HEK293 (cell line): ENCODE results near the gene AP5Z1.

Experiments
- EGR2 ChIP-seq: fragments of 450-650 bp; formaldehyde crosslinking; IDR thresholded peaks from 2 replicates; pipeline ENCODE4 v1.5.1; 2016; ENCODE audit warnings: low read depth, missing biosample characterization, missing genetic modification characterization
- ZBTB7A ChIP-seq: fragments of 450-650 bp; formaldehyde crosslinking; IDR thresholded peaks from 2 replicates; pipeline ENCODE4 v1.5.1; 2016; ENCODE audit warnings: low read depth, missing biosample characterization, missing genetic modification characterization
- ZNF274 ChIP-seq, 2 experiments: fragments of 200-500 bp in 1 of 2; fragments of 450-650 bp in 1 of 2; sonication (Bioruptor generic) in 1 of 2; formaldehyde crosslinking in 1 of 2; IDR thresholded peaks; 2 replicates each; pipeline versions ENCODE4 v1.5.1 to v1.6.1; 2014 to 2016; ENCODE audit warnings: borderline replicate concordance in 1 of 2, inconsistent platforms in 1 of 2, low read length in 1 of 2, missing biosample characterization in 1 of 2, missing genetic modification characterization in 1 of 2
- ZNF302 ChIP-seq: fragments of 450-650 bp; formaldehyde crosslinking; IDR thresholded peaks from 2 replicates; pipeline ENCODE4 v1.5.1; 2016; ENCODE audit warnings: missing biosample characterization, missing genetic modification characterization, low read depth
- ZNF324 ChIP-seq: fragments of 450-650 bp; formaldehyde crosslinking; IDR thresholded peaks from 2 replicates; pipeline ENCODE4 v1.5.1; 2016; ENCODE audit warnings: missing biosample characterization, missing genetic modification characterization
- ZNF777 ChIP-seq: fragments of 450-650 bp; formaldehyde crosslinking; IDR thresholded peaks from 2 replicates; pipeline ENCODE4 v1.5.1; 2017; ENCODE audit warnings: missing biosample characterization, missing genetic modification characterization, borderline replicate concordance
- TF ChIP-seq, protein P1 (sequence below): fragments of 450-650 bp; formaldehyde crosslinking; IDR thresholded peaks from 2 replicates; pipeline ENCODE4 v1.5.1; 2016; ENCODE audit warnings: missing biosample characterization, missing genetic modification characterization
- TF ChIP-seq, protein P2 (sequence below): fragments of 450-650 bp; formaldehyde crosslinking; IDR thresholded peaks from 2 replicates; pipeline ENCODE4 v1.5.1; 2016; ENCODE audit warnings: missing biosample characterization, missing genetic modification characterization

DNA sequence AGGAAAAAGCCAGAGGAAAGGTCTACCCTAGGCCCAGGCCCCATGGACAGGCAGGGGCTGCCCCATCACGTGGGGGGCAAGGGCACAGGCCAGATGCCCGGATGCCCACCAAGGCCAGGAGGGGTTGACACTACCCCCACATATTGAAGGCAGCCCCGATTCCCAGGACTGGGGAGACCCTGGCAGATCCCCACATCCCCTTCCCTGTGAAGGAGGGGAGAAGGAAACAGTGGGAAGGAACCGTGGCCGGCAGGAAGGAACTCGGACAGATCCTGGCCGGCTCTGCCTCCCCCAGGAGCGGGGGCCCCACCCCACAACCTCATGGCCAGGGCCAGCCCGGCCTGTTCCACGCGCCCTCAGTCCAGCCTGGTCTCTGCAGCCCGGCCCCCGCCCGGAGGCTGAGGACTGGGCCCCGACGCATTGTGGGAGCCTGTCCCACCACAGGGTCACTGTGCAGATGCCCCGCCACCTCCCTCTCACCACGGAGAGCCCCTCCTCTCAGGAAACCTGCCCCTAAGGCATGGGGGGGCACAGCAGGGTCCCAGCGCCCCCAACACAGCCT, 45.1 kb downstream of the AP5Z1 start:
- TF ChIP-seq EGR2 (tag by site-specific recombination) (no peak), ZNF274 (IDR thresholded peaks at IDR 0.05; ENCODE audit: low read length) (no peak), ZNF274 (tag by site-specific recombination; IDR thresholded peaks at IDR 0.05; ENCODE audit: borderline replicate concordance) (no peak), ZBTB7A (tag by site-specific recombination) (no peak), ZNF302 (tag by site-specific recombination) (no peak), ZNF777 (tag by site-specific recombination) (no peak), ZNF324 (tag by site-specific recombination) (no peak)
- TF ChIP-seq, protein P1, sequence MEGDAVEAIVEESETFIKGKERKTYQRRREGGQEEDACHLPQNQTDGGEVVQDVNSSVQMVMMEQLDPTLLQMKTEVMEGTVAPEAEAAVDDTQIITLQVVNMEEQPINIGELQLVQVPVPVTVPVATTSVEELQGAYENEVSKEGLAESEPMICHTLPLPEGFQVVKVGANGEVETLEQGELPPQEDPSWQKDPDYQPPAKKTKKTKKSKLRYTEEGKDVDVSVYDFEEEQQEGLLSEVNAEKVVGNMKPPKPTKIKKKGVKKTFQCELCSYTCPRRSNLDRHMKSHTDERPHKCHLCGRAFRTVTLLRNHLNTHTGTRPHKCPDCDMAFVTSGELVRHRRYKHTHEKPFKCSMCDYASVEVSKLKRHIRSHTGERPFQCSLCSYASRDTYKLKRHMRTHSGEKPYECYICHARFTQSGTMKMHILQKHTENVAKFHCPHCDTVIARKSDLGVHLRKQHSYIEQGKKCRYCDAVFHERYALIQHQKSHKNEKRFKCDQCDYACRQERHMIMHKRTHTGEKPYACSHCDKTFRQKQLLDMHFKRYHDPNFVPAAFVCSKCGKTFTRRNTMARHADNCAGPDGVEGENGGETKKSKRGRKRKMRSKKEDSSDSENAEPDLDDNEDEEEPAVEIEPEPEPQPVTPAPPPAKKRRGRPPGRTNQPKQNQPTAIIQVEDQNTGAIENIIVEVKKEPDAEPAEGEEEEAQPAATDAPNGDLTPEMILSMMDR (tag by site-specific recombination) = no peak
- TF ChIP-seq, protein P2, sequence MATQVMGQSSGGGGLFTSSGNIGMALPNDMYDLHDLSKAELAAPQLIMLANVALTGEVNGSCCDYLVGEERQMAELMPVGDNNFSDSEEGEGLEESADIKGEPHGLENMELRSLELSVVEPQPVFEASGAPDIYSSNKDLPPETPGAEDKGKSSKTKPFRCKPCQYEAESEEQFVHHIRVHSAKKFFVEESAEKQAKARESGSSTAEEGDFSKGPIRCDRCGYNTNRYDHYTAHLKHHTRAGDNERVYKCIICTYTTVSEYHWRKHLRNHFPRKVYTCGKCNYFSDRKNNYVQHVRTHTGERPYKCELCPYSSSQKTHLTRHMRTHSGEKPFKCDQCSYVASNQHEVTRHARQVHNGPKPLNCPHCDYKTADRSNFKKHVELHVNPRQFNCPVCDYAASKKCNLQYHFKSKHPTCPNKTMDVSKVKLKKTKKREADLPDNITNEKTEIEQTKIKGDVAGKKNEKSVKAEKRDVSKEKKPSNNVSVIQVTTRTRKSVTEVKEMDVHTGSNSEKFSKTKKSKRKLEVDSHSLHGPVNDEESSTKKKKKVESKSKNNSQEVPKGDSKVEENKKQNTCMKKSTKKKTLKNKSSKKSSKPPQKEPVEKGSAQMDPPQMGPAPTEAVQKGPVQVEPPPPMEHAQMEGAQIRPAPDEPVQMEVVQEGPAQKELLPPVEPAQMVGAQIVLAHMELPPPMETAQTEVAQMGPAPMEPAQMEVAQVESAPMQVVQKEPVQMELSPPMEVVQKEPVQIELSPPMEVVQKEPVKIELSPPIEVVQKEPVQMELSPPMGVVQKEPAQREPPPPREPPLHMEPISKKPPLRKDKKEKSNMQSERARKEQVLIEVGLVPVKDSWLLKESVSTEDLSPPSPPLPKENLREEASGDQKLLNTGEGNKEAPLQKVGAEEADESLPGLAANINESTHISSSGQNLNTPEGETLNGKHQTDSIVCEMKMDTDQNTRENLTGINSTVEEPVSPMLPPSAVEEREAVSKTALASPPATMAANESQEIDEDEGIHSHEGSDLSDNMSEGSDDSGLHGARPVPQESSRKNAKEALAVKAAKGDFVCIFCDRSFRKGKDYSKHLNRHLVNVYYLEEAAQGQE (tag by site-specific recombination) = no peak
